GM18505 (cell line): ENCODE measurements around the gene CDCA7L.

Experiments used
- ATAC-seq: cut with Tn5 transposase; IDR thresholded peaks from one replicate; pipeline ENCODE4 v1.9.1; 2021; ENCODE audit not compliant: unreplicated experiment
- POLR2A ChIP-seq: IDR thresholded peaks from 4 replicates; pipeline ENCODE4 v1.6.1; 2011; ENCODE audit warnings: borderline replicate concordance; ENCODE audit not compliant: insufficient read depth, insufficient read length; ENCODE audit errors: extremely low read depth

CDCA7L gene

GRCh38 chr7:21945454-21946221, at the start of gene CDCA7L:
CDCA7L (minus strand) TSS chr7:21945899; CDS start chr7:21945804, 95 bp downstream.
- peak; percentile 80 for ATAC-seq
- peak; percentile 86 for TF ChIP-seq POLR2A

GRCh38 chr7:21986096-21986495, 40.4 kb upstream of the CDCA7L start:
- no peak for ATAC-seq
- TF ChIP-seq POLR2A, result no peak

GRCh38 chr7:21984042-21984441, 38.3 kb upstream of the CDCA7L start:
- no peak for TF ChIP-seq POLR2A
- ATAC-seq, result no peak

- no peak for TF ChIP-seq POLR2A
- no peak for ATAC-seq
Observed at GRCh38 chr7:21983056-21983455, 37.4 kb upstream of the CDCA7L start.

- no peak for TF ChIP-seq POLR2A
- no peak for ATAC-seq
Observed at GRCh38 chr7:21981524-21981923, 35.8 kb upstream of the CDCA7L start.

- no peak for TF ChIP-seq POLR2A
- no peak for ATAC-seq
Observed at GRCh38 chr7:21980926-21981500, 35.3 kb upstream of the CDCA7L start.

GRCh38 chr7:21972397-21972784, 26.7 kb upstream of the CDCA7L start:
- no peak for ATAC-seq
- TF ChIP-seq POLR2A, result no peak

- ATAC-seq, result no peak
Observed at GRCh38 chr7:21971780-21972396, 26.2 kb upstream of the CDCA7L start.

GRCh38 chr7:21969822-21970221, 24.1 kb upstream of the CDCA7L start:
- no peak for ATAC-seq
- no peak for TF ChIP-seq POLR2A

More at GRCh38 chr7:21971780-21972396, 26.2 kb upstream of the CDCA7L start:
- no peak for TF ChIP-seq POLR2A

GRCh38 chr7:21967598-21968003, 21.9 kb upstream of the CDCA7L start:
- ATAC-seq, result no peak
- TF ChIP-seq POLR2A, result no peak

GRCh38 chr7:21966271-21966670, 20.6 kb upstream of the CDCA7L start:
- ATAC-seq, result peak; percentile 96
- TF ChIP-seq POLR2A, result no peak

GRCh38 chr7:21965291-21965690, 19.6 kb upstream of the CDCA7L start:
- no peak for TF ChIP-seq POLR2A
- ATAC-seq, result no peak

- TF ChIP-seq POLR2A, result no peak
- ATAC-seq, result no peak
Observed at GRCh38 chr7:21962677-21963076, 17.0 kb upstream of the CDCA7L start.

GRCh38 chr7:21960922-21961321, 15.2 kb upstream of the CDCA7L start:
- TF ChIP-seq POLR2A, result no peak
- no peak for ATAC-seq
